HepG2 (cell line): ENCODE results near the gene CLPTM1L. TPM values are rescaled to one million over a fixed set of nuclear protein-coding genes. Genes with fewer than 3 reads are reported as not detected.

Experiments
- ATAC-seq: fragments of 200-7000 bp; cut with Tn5 transposase; 3 replicates; pipeline ENCODE4 v1.9.1; 2020; ENCODE audit warnings: mild to moderate bottlenecking, moderate library complexity
- BruUV-seq: library from RNA; stranded (reverse); fragments of 400-500 nt; replicated peaks from 2 replicates; lab custom pipeline; 2021; lab: Mats Ljungman, UMichigan
- CTCF ChIA-PET: fragments of 300-600 bp; formaldehyde crosslinking; extraction: SDS; loops from one replicate; lab custom pipeline; 2021; ENCODE audit warnings: low total read pairs, inconsistent platforms, low intra/inter-chr PET ratio; lab: Yijun Ruan, JAX
- POLR2A ChIA-PET: fragments of 350-600 bp; sonication (Branson Sonifier 250); formaldehyde crosslinking; loops from one replicate; lab custom pipeline; 2020; ENCODE audit warnings: antibody characterized with exemption, inconsistent platforms; lab: Yijun Ruan, JAX
- DNase-seq: peaks from one replicate; pipeline ENCODE4 v3.0.0-alpha.2; 2015; ENCODE audit warnings: low spot score
- FAIRE-seq: peaks from 3 replicates; lab custom pipeline; 2011; peaks lifted over from hg19 to GRCh38; lab: Jason Lieb, UNC
- H2AFZ ChIP-seq: one replicate; pipeline ENCODE4 v1.6.1; 2011; ENCODE audit warnings: low read length, inconsistent platforms
- H3K27ac ChIP-seq: fragments of 300-600 bp; 3 replicates; pipeline ENCODE4 v1.8.0; 2011; ENCODE audit warnings: mixed run types, mild to moderate bottlenecking, mixed read lengths, low read length, inconsistent platforms; ENCODE audit not compliant: insufficient read depth; ENCODE audit errors: extremely low read length
- H3K27me3 ChIP-seq, 2 experiments: fragments of 200-600 bp in 1 of 2; 2 replicates in 1 of 2; 3 replicates in 1 of 2; pipeline versions ENCODE4 v1.6.0 to v1.8.0; 2011; ENCODE audit warnings: low read length in 2 of 2, mild to moderate bottlenecking in 2 of 2, moderate library complexity in 2 of 2, inconsistent platforms in 1 of 2; ENCODE audit not compliant: insufficient read depth in 2 of 2, control insufficient read depth in 1 of 2
- H3K36me3 ChIP-seq, 2 experiments: fragments of 200-600 bp in 1 of 2; replicated peaks in 1 of 2; 2 replicates in 1 of 2; 3 replicates in 1 of 2; pipeline versions ENCODE4 v1.5.1 to v1.8.0; 2011; ENCODE audit warnings: low read length in 2 of 2, inconsistent platforms in 1 of 2; ENCODE audit not compliant: insufficient read depth in 2 of 2, control insufficient read depth in 1 of 2
- H3K4me1 ChIP-seq: 2 replicates; pipeline ENCODE4 v1.5.1; 2012; ENCODE audit warnings: low read length, inconsistent platforms; ENCODE audit not compliant: insufficient read depth
- H3K4me2 ChIP-seq: 2 replicates; pipeline ENCODE4 v1.6.0; 2011; ENCODE audit warnings: low read depth, low read length, inconsistent platforms
- H3K4me3 ChIP-seq, 3 experiments: fragments of 200-600 bp in 1 of 3; sonication (generic), shearing (Covaris generic) in 1 of 3; replicated peaks in 1 of 3; 2 replicates each; pipeline ENCODE4 v1.5.1; 2011 to 2016; ENCODE audit warnings: low read length in 3 of 3, inconsistent platforms in 2 of 3, low read depth in 2 of 3, mild to moderate bottlenecking in 2 of 3, control low read depth in 1 of 3, mixed read lengths in 1 of 3; ENCODE audit not compliant: insufficient read depth in 1 of 3
- H3K79me2 ChIP-seq: one replicate; pipeline ENCODE4 v1.6.1; 2011; ENCODE audit warnings: low read length, inconsistent platforms; ENCODE audit not compliant: insufficient read depth
- H3K9ac ChIP-seq: 2 replicates; pipeline ENCODE4 v1.6.0; 2011; ENCODE audit warnings: mild to moderate bottlenecking, low read depth, low read length, inconsistent platforms; ENCODE audit not compliant: insufficient read depth
- H3K9me3 ChIP-seq: 2 replicates; pipeline ENCODE4 v1.5.1; 2012; ENCODE audit warnings: mild to moderate bottlenecking, low read length
- H4K20me1 ChIP-seq: 2 replicates; pipeline ENCODE4 v1.6.0; 2011; ENCODE audit warnings: inconsistent platforms, mild to moderate bottlenecking, low read length, moderate library complexity; ENCODE audit not compliant: insufficient read depth
- ATF2 ChIP-seq: sonication (generic); formaldehyde crosslinking; IDR thresholded peaks from 2 replicates; pipeline ENCODE4 v1.4.0; 2020; ENCODE audit warnings: missing genetic modification reagents
- ATRX ChIP-seq: sonication (generic); formaldehyde crosslinking; IDR thresholded peaks from 2 replicates; pipeline ENCODE4 v1.4.0; 2020; ENCODE audit warnings: missing genetic modification reagents, borderline replicate concordance
- GPBP1L1 ChIP-seq: sonication (generic); formaldehyde crosslinking; IDR thresholded peaks from 2 replicates; pipeline ENCODE4 v1.5.0; 2020; ENCODE audit warnings: mild to moderate bottlenecking, missing genetic modification reagents
- IRF2 ChIP-seq: IDR thresholded peaks from 2 replicates; pipeline ENCODE4 v1.6.1; 2018; ENCODE audit warnings: missing genetic modification reagents, missing compliant biosample characterization
- MNT ChIP-seq: fragments of 450-650 bp; IDR thresholded peaks from 2 replicates; pipeline ENCODE4 v1.6.1; 2016
- PHB2 ChIP-seq: fragments of 450-650 bp; IDR thresholded peaks from 2 replicates; pipeline ENCODE4 v1.6.1; 2018; ENCODE audit not compliant: partially characterized antibody
- SNAPC5 ChIP-seq: sonication (generic); formaldehyde crosslinking; IDR thresholded peaks from 2 replicates; pipeline ENCODE4 v1.8.1; 2023; ENCODE audit warnings: mild to moderate bottlenecking, missing genetic modification reagents, borderline replicate concordance
- TRIM22 ChIP-seq: fragments of 450-650 bp; IDR thresholded peaks from 2 replicates; pipeline ENCODE4 v1.6.1; 2017
- ZFP90 ChIP-seq: sonication (generic); formaldehyde crosslinking; IDR thresholded peaks from 2 replicates; pipeline ENCODE4 v1.8.0; 2022; ENCODE audit warnings: missing genetic modification reagents, mild to moderate bottlenecking, inconsistent platforms, borderline replicate concordance
- ZKSCAN1 ChIP-seq: fragments of 150-350 bp; IDR thresholded peaks from 2 replicates; pipeline ENCODE4 v1.6.1; 2014; ENCODE audit warnings: low read length
- ZNF260 ChIP-seq: sonication (generic); formaldehyde crosslinking; IDR thresholded peaks from 2 replicates; pipeline ENCODE4 v1.4.0; 2020; ENCODE audit warnings: missing genetic modification reagents, low read depth, mild to moderate bottlenecking, borderline replicate concordance
- ZNF414 ChIP-seq: sonication (generic); formaldehyde crosslinking; IDR thresholded peaks from 2 replicates; pipeline ENCODE4 v1.5.0; 2020; ENCODE audit warnings: missing genetic modification reagents
- ZNF589 ChIP-seq: sonication (generic); formaldehyde crosslinking; conservative IDR thresholded peaks from 2 replicates; pipeline ENCODE4 v1.8.0; 2022; ENCODE audit warnings: mild to moderate bottlenecking, moderate library complexity, missing genetic modification reagents
- ZNF761 ChIP-seq: sonication (generic); formaldehyde crosslinking; conservative IDR thresholded peaks from 2 replicates; pipeline ENCODE4 v1.4.0; 2020; ENCODE audit warnings: mild to moderate bottlenecking, missing genetic modification reagents
- WGBS: methylation state at CpG from one replicate; pipeline ENCODE4 v1.1.6; 2017; ENCODE audit warnings: low lambda C conversion rate; 5-methylcytosine and 5-hydroxymethylcytosine counted together
- in situ Hi-C: cut with HindIII; loops from 2 replicates; pipeline ENCODE4 v1.10.0; 2017; ENCODE audit warnings: low pct_unique_long_range_greater_than_20kb; ENCODE audit not compliant: extremely low pct_ligation_motif_present
- intact Hi-C: fragments of 100-400 bp; cut with micrococcal nuclease; formaldehyde crosslinking; loops from one replicate; pipeline ENCODE4 v1.10.0; 2022; ENCODE audit not compliant: unreplicated experiment
- polyA plus RNA-seq, 8 experiments: library from polyadenylated mRNA; depleted of rRNA in 3 of 8; stranded (reverse) in 7 of 8; unstranded in 1 of 8; fragments of >200 nt; fragmentation: Illumina TruSeq in 4 of 8; extraction: Trizol in 4 of 8; gene quantifications; 2 replicates each; pipeline versions ENCODE4 v1.2.1 to v1.2.3, GENCODE V29; 2011 to 2016; ENCODE audit warnings: low read depth in 4 of 8, missing spikeins in 1 of 8, mixed read lengths in 1 of 8; ENCODE audit not compliant: insufficient read depth in 1 of 8
- total RNA-seq, 5 experiments: library from RNA; depleted of rRNA; stranded (reverse); fragments of >200 nt; fragmentation: Illumina TruSeq; extraction: Trizol; gene quantifications; 2 replicates each; pipeline ENCODE4 v1.2.3, GENCODE V29; 2016; ENCODE audit warnings: low read depth in 1 of 5

CLPTM1L gene
- total and polyA plus RNA-seq, 2 of the 13 experiments (the other 11 are each of a cell fraction or from before 2014, with no cell fraction given) = 80.3 to 124 TPM

GRCh38 chr5:1374679-1375055 is 29.8 kb upstream of the CLPTM1L start (continued):
- TF ChIP-seq MNT (no peak), ZNF761 (CRISPR knock-in tag) (no peak), GPBP1L1 (CRISPR knock-in tag) (no peak)

- CTCF ChIA-PET = no interaction called here
- H3K27me3 ChIP-seq = peaks cover 6 to 69% of the 10 kb centered on the region in 2 experiments
- DNase-seq = no peak
- TF ChIP-seq IRF2 (CRISPR knock-in tag) (no peak), ZNF589 (CRISPR knock-in tag) (no peak), ZNF414 (CRISPR knock-in tag) (no peak), ZFP90 (CRISPR knock-in tag) (no peak), ATRX (CRISPR knock-in tag) (no peak), PHB2 (no peak), ZNF260 (CRISPR knock-in tag) (no peak), TRIM22 (no peak), ZKSCAN1 (no peak), SNAPC5 (CRISPR knock-in tag) (no peak), ATF2 (no peak)
These were observed 29.3 kb upstream of the CLPTM1L start for GRCh38 chr5:1374030-1374678.

More at GRCh38 chr5:1374030-1374678, 29.3 kb upstream of the CLPTM1L start:
- Histone ChIP-seq H3K4me1 (no peaks in the 10 kb centered on the region), H3K79me2 (no peaks in the 10 kb centered on the region), H3K27ac (no peak overlapping the region), H2AFZ (no peak overlapping the region), H3K9ac (no peak overlapping the region), H3K9me3 (no peaks in the 10 kb centered on the region), H3K4me3 (no peak overlapping the region), H3K36me3 (no peaks in the 10 kb centered on the region), H4K20me1 (no peaks in the 10 kb centered on the region), H3K4me2 (no peak overlapping the region)
- BruUV-seq = no TSS peak
- ATAC-seq (no peak), FAIRE-seq (no peak)
- intact Hi-C loops (no loop called here), in situ Hi-C loops (no loop called here)
- 13% methylated on average over 5 of the region's 9 CpGs for WGBS
- POLR2A ChIA-PET = no interaction called here
